H4 (cell line): ENCODE data around the gene FARP2. TPM values are rescaled to one million over a fixed set of nuclear protein-coding genes. Genes with fewer than 3 reads are reported as not detected.
"Not testable (repeated sequence)": the region's sequence is repeated elsewhere in the genome, so short reads cannot be mapped to it uniquely, and the experiment has no call there.

Source experiments
- DNase-seq: peaks from one replicate; pipeline ENCODE4 v3.0.0-alpha.2; 2015; ENCODE audit warnings: low spot score
- total RNA-seq: library from RNA; depleted of rRNA; stranded (reverse); fragments of >200 nt; shearing (Covaris generic); gene quantifications from 2 replicates; pipeline ENCODE4 v1.2.3, GENCODE V29; 2014

Gene FARP2
- total RNA-seq, 1 experiment from 2014 or later = 29.4 TPM

GRCh38 chr2:241453919-241454318, 97.8 kb downstream of the FARP2 start:
- not testable (repeated sequence) for DNase-seq

GRCh38 chr2:241454837-241455485, 98.9 kb downstream of the FARP2 start:
- no peak for DNase-seq

- no peak for DNase-seq
Observed at GRCh38 chr2:241456546-241456945, 100.5 kb downstream of the FARP2 start.

GRCh38 chr2:241458687-241459086, 102.6 kb downstream of the FARP2 start:
- no peak for DNase-seq

GRCh38 chr2:241459520-241459919, 103.4 kb downstream of the FARP2 start:
- no peak for DNase-seq

GRCh38 chr2:241460631-241461030, 104.5 kb downstream of the FARP2 start:
- DNase-seq = no peak

GRCh38 chr2:241461693-241462677, 105.9 kb downstream of the FARP2 start:
- DNase-seq = no peak

- DNase-seq = no peak
Observed at GRCh38 chr2:241463276-241464135, 107.4 kb downstream of the FARP2 start.

GRCh38 chr2:241465543-241465942, 109.5 kb downstream of the FARP2 start:
- no peak for DNase-seq

GRCh38 chr2:241466230-241466629, 110.1 kb downstream of the FARP2 start:
- DNase-seq = no peak

GRCh38 chr2:241467777-241468475, 111.8 kb downstream of the FARP2 start:
- DNase-seq = no peak

- no peak for DNase-seq
Observed at GRCh38 chr2:241468476-241468781, 112.3 kb downstream of the FARP2 start.

- no peak for DNase-seq
Observed at GRCh38 chr2:241469746-241470145, 113.7 kb downstream of the FARP2 start.

- no peak for DNase-seq
Observed at GRCh38 chr2:241473399-241473798, 117.3 kb downstream of the FARP2 start.

GRCh38 chr2:241475267-241475666, 119.2 kb downstream of the FARP2 start:
- no peak for DNase-seq

GRCh38 chr2:241478166-241478565, 122.1 kb downstream of the FARP2 start:
- DNase-seq = no peak

GRCh38 chr2:241479026-241479898, 123.2 kb downstream of the FARP2 start:
- DNase-seq = no peak

- DNase-seq = no peak
Observed at GRCh38 chr2:241481687-241482086, 125.6 kb downstream of the FARP2 start.

GRCh38 chr2:241482126-241482955, 126.3 kb downstream of the FARP2 start:
- DNase-seq = no peak

- DNase-seq = no peak
Observed at GRCh38 chr2:241483305-241483704, 127.2 kb downstream of the FARP2 start.
